Osteocyte (in vitro differentiated cells): ENCODE data around the gene C4orf50. TPM values are rescaled to one million over a fixed set of nuclear protein-coding genes. Genes with fewer than 3 reads are reported as not detected.

ENCODE experiments used
- DNase-seq: peaks from one replicate; pipeline ENCODE4 v3.0.0; 2021; ENCODE audit warnings: mixed read lengths; ENCODE audit not compliant: unreplicated experiment; ENCODE audit errors: extremely low spot score
- H3K27ac Mint-ChIP-seq: one replicate; pipeline ENCODE4 v1.8.0; 2021; ENCODE audit warnings: mild to moderate bottlenecking, mixed read lengths; ENCODE audit not compliant: unreplicated experiment
- H3K27me3 Mint-ChIP-seq: one replicate; pipeline ENCODE4 v1.8.0; 2021; ENCODE audit warnings: mixed read lengths; ENCODE audit not compliant: unreplicated experiment
- H3K36me3 Mint-ChIP-seq: one replicate; pipeline ENCODE4 v1.8.0; 2021; ENCODE audit warnings: mixed read lengths; ENCODE audit not compliant: unreplicated experiment
- H3K4me1 Mint-ChIP-seq: one replicate; pipeline ENCODE4 v1.8.0; 2021; ENCODE audit warnings: mixed read lengths; ENCODE audit not compliant: unreplicated experiment
- H3K4me3 Mint-ChIP-seq: one replicate; pipeline ENCODE4 v1.8.0; 2021; ENCODE audit warnings: mild to moderate bottlenecking, moderate library complexity, mixed read lengths; ENCODE audit not compliant: unreplicated experiment
- H3K9me3 Mint-ChIP-seq: one replicate; pipeline ENCODE4 v1.8.0; 2021; ENCODE audit warnings: mixed read lengths; ENCODE audit not compliant: unreplicated experiment
- total RNA-seq: library from RNA; stranded (reverse); gene quantifications from 2 replicates; pipeline ENCODE4 v1.2.1, GENCODE V29; 2021
- TF ChIP-seq, protein P1 (sequence below): fragments of 200-600 bp; sonication (generic); IDR thresholded peaks from 2 replicates; pipeline ENCODE4 v1.5.0; 2021; ENCODE audit warnings: antibody characterized with exemption, mild to moderate bottlenecking, moderate library complexity

The C4orf50 gene
- total RNA-seq, 1 donor from 2014 or later, result not detected

- Mint-ChIP-seq H3K27ac (no peak overlapping the region), H3K9me3 (no peaks in the 10 kb centered on the region), H3K4me1 (no peaks in the 10 kb centered on the region), H3K27me3 (peaks cover 8% of the 10 kb centered on the region), H3K4me3 (no peak overlapping the region), H3K36me3 (no peaks in the 10 kb centered on the region)
- TF ChIP-seq, protein P1, sequence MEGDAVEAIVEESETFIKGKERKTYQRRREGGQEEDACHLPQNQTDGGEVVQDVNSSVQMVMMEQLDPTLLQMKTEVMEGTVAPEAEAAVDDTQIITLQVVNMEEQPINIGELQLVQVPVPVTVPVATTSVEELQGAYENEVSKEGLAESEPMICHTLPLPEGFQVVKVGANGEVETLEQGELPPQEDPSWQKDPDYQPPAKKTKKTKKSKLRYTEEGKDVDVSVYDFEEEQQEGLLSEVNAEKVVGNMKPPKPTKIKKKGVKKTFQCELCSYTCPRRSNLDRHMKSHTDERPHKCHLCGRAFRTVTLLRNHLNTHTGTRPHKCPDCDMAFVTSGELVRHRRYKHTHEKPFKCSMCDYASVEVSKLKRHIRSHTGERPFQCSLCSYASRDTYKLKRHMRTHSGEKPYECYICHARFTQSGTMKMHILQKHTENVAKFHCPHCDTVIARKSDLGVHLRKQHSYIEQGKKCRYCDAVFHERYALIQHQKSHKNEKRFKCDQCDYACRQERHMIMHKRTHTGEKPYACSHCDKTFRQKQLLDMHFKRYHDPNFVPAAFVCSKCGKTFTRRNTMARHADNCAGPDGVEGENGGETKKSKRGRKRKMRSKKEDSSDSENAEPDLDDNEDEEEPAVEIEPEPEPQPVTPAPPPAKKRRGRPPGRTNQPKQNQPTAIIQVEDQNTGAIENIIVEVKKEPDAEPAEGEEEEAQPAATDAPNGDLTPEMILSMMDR, result no peak
- no peak for DNase-seq
These were observed 20.5 kb upstream of the C4orf50 start for GRCh38 chr4:6038711-6039110.

DNA sequence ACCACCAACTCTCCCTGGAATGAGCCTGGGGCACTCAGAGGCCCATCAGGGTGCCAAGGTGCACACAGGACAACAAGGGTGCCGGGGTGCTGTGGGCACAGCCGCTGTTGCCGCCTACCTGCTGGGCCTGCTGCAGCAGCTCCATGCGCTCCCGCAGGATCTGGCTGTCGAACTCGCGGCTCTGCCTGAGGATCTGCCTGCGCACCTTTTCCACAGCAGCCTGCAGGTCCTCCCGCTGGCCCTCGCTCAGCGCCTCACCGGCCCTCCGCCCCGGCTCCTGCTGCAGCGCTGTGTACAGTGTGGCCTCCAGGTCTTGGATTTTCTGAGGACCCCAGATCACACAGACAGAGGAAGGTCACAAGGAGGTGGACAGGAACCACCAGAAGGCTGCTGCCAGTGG, 17.6 kb upstream of the C4orf50 start:
- DNase-seq, result no peak
- TF ChIP-seq, protein P1, result no peak
- Mint-ChIP-seq H3K27me3 (peaks cover 8% of the 10 kb centered on the region), H3K9me3 (no peaks in the 10 kb centered on the region), H3K4me3 (no peak overlapping the region), H3K27ac (no peak overlapping the region), H3K4me1 (no peaks in the 10 kb centered on the region), H3K36me3 (no peaks in the 10 kb centered on the region)

DNA sequence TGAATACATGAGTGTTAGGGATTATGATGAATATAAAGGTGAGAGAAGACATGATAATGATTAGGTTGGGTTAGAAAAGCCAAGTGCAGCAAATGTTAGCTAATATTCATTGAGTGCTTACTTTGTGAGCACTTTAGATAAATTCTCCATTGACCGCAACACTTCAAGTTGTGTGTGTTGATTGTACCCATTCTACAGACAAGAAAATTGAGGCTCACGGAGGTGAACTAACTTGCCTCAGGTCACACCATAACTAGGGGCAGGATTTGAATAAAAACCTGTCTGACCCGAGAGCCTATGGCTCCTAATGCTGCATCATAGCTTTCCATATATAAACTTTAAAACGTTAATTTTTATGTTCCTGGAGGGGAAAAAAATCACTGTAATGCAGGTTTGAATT, 15.2 kb upstream of the C4orf50 start:
- Mint-ChIP-seq H3K4me1 (no peaks in the 10 kb centered on the region), H3K9me3 (no peaks in the 10 kb centered on the region), H3K27ac (no peak overlapping the region), H3K36me3 (no peaks in the 10 kb centered on the region), H3K27me3 (peaks cover 12% of the 10 kb centered on the region), H3K4me3 (no peak overlapping the region)
- DNase-seq, result no peak
- TF ChIP-seq, protein P1, result no peak

- TF ChIP-seq, protein P1, result no peak
- Mint-ChIP-seq H3K4me1 (no peaks in the 10 kb centered on the region), H3K9me3 (no peaks in the 10 kb centered on the region), H3K4me3 (no peak overlapping the region), H3K36me3 (no peaks in the 10 kb centered on the region), H3K27me3 (peaks cover 19% of the 10 kb centered on the region), H3K27ac (no peak overlapping the region)
- DNase-seq, result no peak
These were observed 14.3 kb upstream of the C4orf50 start for GRCh38 chr4:6032249-6033244.

- no peak for DNase-seq
- Mint-ChIP-seq H3K36me3 (no peaks in the 10 kb centered on the region), H3K9me3 (no peaks in the 10 kb centered on the region), H3K4me1 (no peaks in the 10 kb centered on the region), H3K4me3 (no peak overlapping the region), H3K27ac (no peak overlapping the region), H3K27me3 (peaks cover 20% of the 10 kb centered on the region)
- TF ChIP-seq, protein P1, result no peak
These were observed 13.6 kb upstream of the C4orf50 start for GRCh38 chr4:6031846-6032245.
